ENCODE results near the gene TMTC2. TPM values are rescaled to one million over a fixed set of nuclear protein-coding genes. Genes with fewer than 3 reads are reported as not detected.
A peak's percentile ranks its signal among the peaks of the same experiment; 100 is the strongest.

The TMTC2 gene
- total and polyA plus RNA-seq, 2 donors from 2014 or later: 6.0 to 32.9 TPM

- Histone ChIP-seq H3K27ac (ENCODE audit: low read depth in 2 of 2, low read length in 2 of 2) (no peak overlapping the region), H3K4me3 (ENCODE audit: low read length in 3 of 3) (no peak overlapping the region), H3K27me3 (ENCODE audit: control insufficient read depth, insufficient read depth, low read length) (no peaks in the 10 kb centered on the region), H3K36me3 (ENCODE audit: control insufficient read depth in 2 of 3, insufficient read depth in 3 of 3, low read length in 3 of 3) (no peaks in the 10 kb centered on the region), H3K4me1 (ENCODE audit: control insufficient read depth in 2 of 3, insufficient read depth in 2 of 3, low read depth in 1 of 3, low read length in 3 of 3) (no peaks in the 10 kb centered on the region), H3K9me3 (ENCODE audit: control insufficient read depth in 2 of 3, insufficient read depth in 1 of 3, low read length in 3 of 3) (no peaks in the 10 kb centered on the region), H3K9ac (ENCODE audit: low read length in 3 of 3) (no peak overlapping the region)
- no peak for DNase-seq
- intact Hi-C loops (cut with DNase I): no loop called here
- TF ChIP-seq CTCF (IDR thresholded peaks at IDR 0.05; ENCODE audit: borderline replicate concordance, extremely low read depth, insufficient read depth): no peak
- no peak for FAIRE-seq
These were observed 101.9 kb downstream of the TMTC2 start for GRCh38 chr12:82788594-82788993.

DNA sequence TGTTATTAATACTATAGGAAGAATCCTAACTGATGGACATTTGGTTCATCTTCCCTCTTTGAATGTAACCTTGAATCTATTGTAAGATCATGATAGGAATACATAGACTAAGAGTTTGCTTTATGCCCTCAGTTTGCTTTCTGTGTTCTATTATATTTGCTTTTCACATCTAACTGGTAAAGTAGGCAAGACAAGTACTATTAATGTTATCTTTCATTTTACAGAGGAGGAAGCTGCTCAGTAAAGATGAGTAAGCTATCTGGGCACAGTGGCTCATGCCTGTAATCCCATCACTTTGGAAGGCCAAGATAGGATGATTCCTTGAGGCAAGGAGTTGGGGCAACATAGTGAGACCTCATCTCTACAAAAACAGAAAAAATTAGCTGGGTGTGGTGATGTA, 103.0 kb downstream of the TMTC2 start:
- H3K27ac ChIP-seq (ENCODE audit: low read depth in 2 of 2, low read length in 2 of 2): no peak overlapping the region

DNA sequence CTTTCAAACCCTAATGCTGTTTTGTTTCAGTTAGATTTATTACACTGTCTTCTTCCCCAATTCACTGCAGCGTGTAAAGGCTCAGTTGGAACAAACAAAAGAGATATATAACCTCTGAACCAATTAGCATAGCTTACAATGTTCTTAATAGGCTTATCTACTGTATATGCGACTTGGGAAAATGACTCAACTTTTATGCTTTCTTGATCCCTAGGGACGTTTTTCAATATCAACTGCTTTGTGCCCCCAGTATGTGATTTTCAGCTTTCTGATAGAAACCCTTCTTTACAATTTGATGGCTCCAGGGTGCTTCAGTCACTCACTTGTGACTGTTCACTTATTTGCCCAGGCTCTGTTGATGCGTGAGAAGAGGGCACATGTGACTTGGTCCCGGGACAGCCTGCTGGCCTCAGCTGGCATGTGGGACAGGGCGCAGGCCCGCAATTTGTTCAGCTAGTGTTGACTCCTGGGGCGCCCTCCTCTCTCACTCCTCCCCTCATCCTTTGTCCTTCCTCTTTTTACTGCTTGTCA, 107.1 kb downstream of the TMTC2 start:
- no peak overlapping the region for H3K4me3 ChIP-seq (ENCODE audit: low read length in 3 of 3)
- TF ChIP-seq CTCF (IDR thresholded peaks at IDR 0.05; ENCODE audit: borderline replicate concordance, extremely low read depth, insufficient read depth): no peak
- H3K9me3 ChIP-seq (ENCODE audit: control insufficient read depth in 2 of 3, insufficient read depth in 1 of 3, low read length in 3 of 3): no peaks in the 10 kb centered on the region
- H3K27ac ChIP-seq (ENCODE audit: low read depth in 2 of 2, low read length in 2 of 2): no peak overlapping the region
- DNase-seq: peak in 4 of 5 donors; percentile 20 to 50 (median 42)
- no peak overlapping the region for H3K9ac ChIP-seq (ENCODE audit: low read length in 3 of 3)
- H3K36me3 ChIP-seq (ENCODE audit: control insufficient read depth in 2 of 3, insufficient read depth in 3 of 3, low read length in 3 of 3): no peaks in the 10 kb centered on the region
- no peak for FAIRE-seq
- H3K4me1 ChIP-seq (ENCODE audit: control insufficient read depth in 2 of 3, insufficient read depth in 2 of 3, low read depth in 1 of 3, low read length in 3 of 3): no peaks in the 10 kb centered on the region
- no peaks in the 10 kb centered on the region for H3K27me3 ChIP-seq (ENCODE audit: control insufficient read depth, insufficient read depth, low read length)
- intact Hi-C loops (cut with DNase I): no loop called here

More for the DNA sequence above, 103.0 kb downstream of the TMTC2 start:
- H3K9ac ChIP-seq (ENCODE audit: low read length in 3 of 3): no peak overlapping the region
- H3K36me3 ChIP-seq (ENCODE audit: control insufficient read depth in 2 of 3, insufficient read depth in 3 of 3, low read length in 3 of 3): no peaks in the 10 kb centered on the region
- intact Hi-C loops (cut with DNase I): no loop called here
- H3K9me3 ChIP-seq (ENCODE audit: control insufficient read depth in 2 of 3, insufficient read depth in 1 of 3, low read length in 3 of 3): no peaks in the 10 kb centered on the region
- no peak for TF ChIP-seq CTCF (IDR thresholded peaks at IDR 0.05; ENCODE audit: borderline replicate concordance, extremely low read depth, insufficient read depth)
- no peak overlapping the region for H3K4me3 ChIP-seq (ENCODE audit: low read length in 3 of 3)
- FAIRE-seq (no peak), DNase-seq (no peak)
- no peaks in the 10 kb centered on the region for H3K4me1 ChIP-seq (ENCODE audit: control insufficient read depth in 2 of 3, insufficient read depth in 2 of 3, low read depth in 1 of 3, low read length in 3 of 3)
- no peaks in the 10 kb centered on the region for H3K27me3 ChIP-seq (ENCODE audit: control insufficient read depth, insufficient read depth, low read length)

DNA sequence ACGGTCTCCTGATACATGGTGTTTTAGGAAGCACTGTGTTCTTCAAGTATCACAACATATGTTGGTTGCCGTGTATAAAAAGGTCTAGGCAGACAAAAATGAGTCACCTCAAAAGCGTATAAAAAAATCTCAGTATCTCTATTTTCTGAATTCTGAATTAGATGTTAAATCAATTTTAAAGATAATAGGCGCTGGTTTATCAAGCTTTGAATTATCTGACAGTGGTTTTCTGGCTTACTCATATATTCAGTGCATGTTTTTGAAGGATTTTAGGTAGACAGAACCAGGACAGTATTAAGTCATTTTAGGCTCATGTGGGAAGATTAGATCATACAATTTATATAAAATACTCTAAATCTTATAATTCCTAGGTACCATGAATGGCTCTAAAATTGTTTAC, 110.8 kb downstream of the TMTC2 start:
- DNase-seq (no peak), FAIRE-seq (no peak)
- no peak for TF ChIP-seq CTCF (IDR thresholded peaks at IDR 0.05; ENCODE audit: borderline replicate concordance, extremely low read depth, insufficient read depth)
- Histone ChIP-seq H3K9me3 (ENCODE audit: control insufficient read depth in 2 of 3, insufficient read depth in 1 of 3, low read length in 3 of 3) (no peaks in the 10 kb centered on the region), H3K9ac (ENCODE audit: low read length in 3 of 3) (no peak overlapping the region), H3K27me3 (ENCODE audit: control insufficient read depth, insufficient read depth, low read length) (no peaks in the 10 kb centered on the region), H3K4me3 (ENCODE audit: low read length in 3 of 3) (no peak overlapping the region), H3K27ac (ENCODE audit: low read depth in 2 of 2, low read length in 2 of 2) (no peak overlapping the region), H3K4me1 (ENCODE audit: control insufficient read depth in 2 of 3, insufficient read depth in 2 of 3, low read depth in 1 of 3, low read length in 3 of 3) (no peaks in the 10 kb centered on the region), H3K36me3 (ENCODE audit: control insufficient read depth in 2 of 3, insufficient read depth in 3 of 3, low read length in 3 of 3) (no peaks in the 10 kb centered on the region)
- intact Hi-C loops (cut with DNase I): no loop called here
